SK-N-SH treated with all-trans-retinoic acid at 6 μM for 48 hours (cell line): ENCODE data around the gene FAM234B.

Source experiments
- BACH2 ChIP-seq: fragments of 250-450 bp; sonication (Bioruptor Pico); IDR thresholded peaks from 2 replicates; pipeline ENCODE4 v1.9.0; 2021; ENCODE audit warnings: mild to moderate bottlenecking, borderline replicate concordance
- OSR1 ChIP-seq: fragments of 250-450 bp; sonication (Bioruptor Pico); IDR thresholded peaks from 2 replicates; pipeline ENCODE4 v1.8.0; 2022; ENCODE audit warnings: moderate library complexity, mild to moderate bottlenecking, inconsistent platforms
- ZNF70 ChIP-seq: fragments of 450-650 bp; formaldehyde crosslinking; IDR thresholded peaks from 2 replicates; pipeline ENCODE4 v1.5.0; 2020; ENCODE audit warnings: mild to moderate bottlenecking, moderate library complexity
- ZNF8 ChIP-seq: fragments of 450-650 bp; formaldehyde crosslinking; IDR thresholded peaks from 2 replicates; pipeline ENCODE4 v1.5.0; 2020; ENCODE audit warnings: mild to moderate bottlenecking, moderate library complexity

- no peak for TF ChIP-seq ZNF70
- no peak for TF ChIP-seq ZNF8 (CRISPR knock-in tag)
- no peak for TF ChIP-seq BACH2 (CRISPR knock-in tag)
- no peak for TF ChIP-seq OSR1 (CRISPR knock-in tag)
Observed at GRCh38 chr12:13036881-13037280, 7.3 kb upstream of the FAM234B start.
